A673 (cell line): ENCODE measurements around the gene NCR3LG1. TPM values are rescaled to one million over a fixed set of nuclear protein-coding genes. Genes with fewer than 3 reads are reported as not detected.

Experiments used
- BruUV-seq: library from RNA; stranded (reverse); fragments of 400-500 nt; replicated peaks from 2 replicates; lab custom pipeline; 2021; lab: Mats Ljungman, UMichigan
- CTCF ChIA-PET: fragments of 300-600 bp; sonication (Branson Sonifier 250); formaldehyde crosslinking; loops from one replicate; lab custom pipeline; 2022; ENCODE audit warnings: antibody characterized with exemption; lab: Charles Lee
- POLR2A ChIA-PET: fragments of 300-600 bp; sonication (Branson Sonifier 250); formaldehyde crosslinking; loops from one replicate; lab custom pipeline; 2022; ENCODE audit warnings: antibody characterized with exemption; ENCODE audit not compliant: low non-redundant PET; lab: Charles Lee
- DNase-seq: peaks from one replicate; pipeline ENCODE4 v3.0.0-alpha.2; 2015; ENCODE audit warnings: low spot score
- H3K27ac ChIP-seq: fragments of 200-600 bp; sonication (generic); 2 replicates; pipeline ENCODE4 v1.5.1; 2016; ENCODE audit warnings: mixed run types, low read depth, mild to moderate bottlenecking, mixed read lengths, antibody characterized with exemption, low read length; ENCODE audit not compliant: poor library complexity, severe bottlenecking
- H3K27me3 ChIP-seq: fragments of 200-600 bp; sonication (generic); replicated peaks from 2 replicates; pipeline ENCODE4 v1.6.1; 2017; ENCODE audit warnings: mixed run types, low read depth, mild to moderate bottlenecking, mixed read lengths, antibody characterized with exemption, low read length; ENCODE audit not compliant: insufficient read depth, poor library complexity
- H3K36me3 ChIP-seq: fragments of 200-600 bp; sonication (generic); 2 replicates; pipeline ENCODE4 v1.6.1; 2016; ENCODE audit warnings: mixed run types, mild to moderate bottlenecking, mixed read lengths, antibody characterized with exemption, low read length; ENCODE audit not compliant: insufficient read depth, poor library complexity, severe bottlenecking
- H3K4me1 ChIP-seq: fragments of 200-600 bp; sonication (generic); 2 replicates; pipeline ENCODE4 v1.6.1; 2017; ENCODE audit warnings: mixed run types, mild to moderate bottlenecking, mixed read lengths, antibody characterized with exemption, low read length; ENCODE audit not compliant: insufficient read depth, poor library complexity, severe bottlenecking
- H3K4me3 ChIP-seq: fragments of 200-600 bp; sonication (generic); 2 replicates; pipeline ENCODE4 v1.5.1; 2016; ENCODE audit warnings: low read depth, mixed run types, mild to moderate bottlenecking, mixed read lengths, low read length; ENCODE audit not compliant: poor library complexity, severe bottlenecking
- H3K9me3 ChIP-seq: fragments of 200-600 bp; sonication (generic); 2 replicates; pipeline ENCODE4 v1.6.1; 2016; ENCODE audit warnings: mixed run types, low read depth, mild to moderate bottlenecking, mixed read lengths, antibody characterized with exemption, low read length; ENCODE audit not compliant: poor library complexity, severe bottlenecking
- EZH2 ChIP-seq: fragments of 200-600 bp; sonication (generic); IDR thresholded peaks from 2 replicates; pipeline ENCODE4 v1.6.1; 2017; ENCODE audit warnings: borderline replicate concordance, low read depth, mild to moderate bottlenecking, mixed read lengths, antibody characterized with exemption, low read length; ENCODE audit not compliant: poor library complexity, severe bottlenecking
- intact Hi-C: fragments of 100-400 bp; cut with micrococcal nuclease; formaldehyde crosslinking; loops from one replicate; pipeline ENCODE4 v1.10.0; 2022; ENCODE audit not compliant: unreplicated experiment
- total RNA-seq: library from RNA; stranded (reverse); gene quantifications from 2 replicates; pipeline ENCODE4 v1.2.3, GENCODE V29; 2021
- TF ChIP-seq, protein P1 (sequence below): fragments of 300-800, 200-600 bp; sonication (generic); conservative IDR thresholded peaks from 2 replicates; pipeline ENCODE4 v1.5.1; 2017; ENCODE audit warnings: low read depth, mild to moderate bottlenecking, antibody characterized with exemption, low read length, moderate library complexity, mixed read lengths

Gene NCR3LG1
- total RNA-seq, 1 experiment from 2014 or later, result 5.8 TPM

DNA sequence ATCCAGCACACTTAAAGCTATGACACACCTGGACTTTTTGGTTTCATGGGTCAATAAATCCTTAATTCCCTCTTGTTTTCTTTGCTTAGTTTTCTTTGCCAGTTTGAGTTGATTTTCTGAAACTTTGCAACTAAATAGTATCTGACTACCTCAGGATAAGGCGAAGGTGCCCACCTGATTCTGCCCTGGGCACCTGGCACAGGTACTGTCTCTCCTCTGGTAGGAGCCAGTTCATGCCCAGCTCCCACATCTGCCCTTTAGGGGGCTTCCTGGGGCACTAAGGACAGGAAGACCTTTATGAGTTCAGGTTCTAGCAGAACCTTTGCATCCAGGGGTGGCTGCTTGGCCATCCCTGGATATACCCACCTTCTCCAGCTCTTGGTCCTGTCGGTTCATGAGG, 56.4 kb downstream of the NCR3LG1 start:
- intact Hi-C loops, result no loop called here
- Histone ChIP-seq H3K9me3 (no peaks in the 10 kb centered on the region), H3K27ac (no peak overlapping the region), H3K4me3 (no peak overlapping the region), H3K4me1 (no peaks in the 10 kb centered on the region), H3K36me3 (no peaks in the 10 kb centered on the region), H3K27me3 (no peaks in the 10 kb centered on the region)
- CTCF ChIA-PET, result no interaction called here
- no peak for DNase-seq
- no TSS peak for BruUV-seq
- POLR2A ChIA-PET, result no interaction called here
- TF ChIP-seq, protein P1, sequence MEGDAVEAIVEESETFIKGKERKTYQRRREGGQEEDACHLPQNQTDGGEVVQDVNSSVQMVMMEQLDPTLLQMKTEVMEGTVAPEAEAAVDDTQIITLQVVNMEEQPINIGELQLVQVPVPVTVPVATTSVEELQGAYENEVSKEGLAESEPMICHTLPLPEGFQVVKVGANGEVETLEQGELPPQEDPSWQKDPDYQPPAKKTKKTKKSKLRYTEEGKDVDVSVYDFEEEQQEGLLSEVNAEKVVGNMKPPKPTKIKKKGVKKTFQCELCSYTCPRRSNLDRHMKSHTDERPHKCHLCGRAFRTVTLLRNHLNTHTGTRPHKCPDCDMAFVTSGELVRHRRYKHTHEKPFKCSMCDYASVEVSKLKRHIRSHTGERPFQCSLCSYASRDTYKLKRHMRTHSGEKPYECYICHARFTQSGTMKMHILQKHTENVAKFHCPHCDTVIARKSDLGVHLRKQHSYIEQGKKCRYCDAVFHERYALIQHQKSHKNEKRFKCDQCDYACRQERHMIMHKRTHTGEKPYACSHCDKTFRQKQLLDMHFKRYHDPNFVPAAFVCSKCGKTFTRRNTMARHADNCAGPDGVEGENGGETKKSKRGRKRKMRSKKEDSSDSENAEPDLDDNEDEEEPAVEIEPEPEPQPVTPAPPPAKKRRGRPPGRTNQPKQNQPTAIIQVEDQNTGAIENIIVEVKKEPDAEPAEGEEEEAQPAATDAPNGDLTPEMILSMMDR, result no peak
- TF ChIP-seq EZH2, result no peak

DNA sequence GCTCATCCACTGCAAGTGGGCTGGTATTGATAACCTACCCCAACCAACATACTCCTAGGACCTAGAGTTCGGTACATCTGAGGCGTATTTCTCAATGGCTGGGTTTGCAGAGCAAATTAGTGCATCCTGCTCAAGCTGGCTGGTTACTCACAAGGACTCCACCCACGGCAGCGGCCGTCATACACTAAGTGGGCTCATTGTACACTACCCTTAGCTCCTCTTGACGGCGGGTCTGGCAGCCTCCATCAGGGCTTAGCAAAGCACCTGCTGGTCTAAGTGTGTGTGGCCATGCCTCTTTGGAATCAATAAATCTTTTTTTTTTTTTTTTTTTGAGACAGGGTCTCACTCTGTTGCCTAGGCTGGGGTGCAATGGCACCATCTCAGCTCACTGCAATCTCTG, 57.0 kb downstream of the NCR3LG1 start:
- H3K27ac ChIP-seq, result no peak overlapping the region
- DNase-seq, result no peak
- CTCF ChIA-PET, result no interaction called here
- H3K27me3 ChIP-seq, result no peaks in the 10 kb centered on the region
- no TSS peak for BruUV-seq
- no peak overlapping the region for H3K4me3 ChIP-seq
- TF ChIP-seq EZH2, result no peak
- TF ChIP-seq, protein P1, result no peak
- no peaks in the 10 kb centered on the region for H3K9me3 ChIP-seq
- no peaks in the 10 kb centered on the region for H3K36me3 ChIP-seq
- intact Hi-C loops, result no loop called here
- H3K4me1 ChIP-seq, result no peaks in the 10 kb centered on the region
- POLR2A ChIA-PET, result no interaction called here

DNA sequence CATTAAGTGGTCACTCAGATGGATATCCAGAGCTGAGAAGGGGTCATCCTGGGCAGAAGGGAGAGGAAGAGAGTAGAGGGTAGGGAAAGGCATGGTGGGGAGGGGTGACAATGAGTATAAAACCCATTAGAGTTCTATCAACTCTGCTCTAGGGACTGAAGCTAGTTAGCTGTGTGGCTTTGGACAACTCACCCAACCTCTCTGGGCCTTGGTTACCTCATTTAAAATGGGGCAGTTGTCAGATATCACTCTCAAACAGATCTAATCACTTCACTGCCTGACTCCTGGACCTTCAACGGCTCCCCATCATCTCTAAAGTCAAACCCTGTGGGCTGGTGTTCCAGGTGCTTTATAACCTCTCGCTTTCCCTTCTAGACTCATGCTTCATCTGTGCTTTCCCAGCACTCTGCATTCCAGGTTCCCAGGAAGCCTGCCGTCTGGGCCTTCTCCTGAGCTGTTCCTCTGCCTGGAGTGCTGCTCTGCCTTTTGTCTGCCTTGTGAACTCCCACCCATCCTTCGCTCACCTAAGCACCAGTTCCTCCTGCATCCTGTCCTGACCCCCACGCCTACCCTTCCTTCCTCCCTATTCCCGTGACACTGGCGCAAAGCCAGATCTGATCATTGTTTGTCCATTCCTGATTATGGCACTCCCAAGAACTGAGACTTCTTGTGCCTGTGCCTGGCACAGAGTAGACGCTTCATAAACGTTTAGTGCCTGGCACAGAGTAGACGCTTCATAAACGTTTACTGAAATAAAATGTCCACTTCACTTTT, 59.2 kb downstream of the NCR3LG1 start:
- no peak for DNase-seq
- H3K27ac ChIP-seq, result no peak overlapping the region
- POLR2A ChIA-PET, result no interaction called here
- H3K9me3 ChIP-seq, result no peaks in the 10 kb centered on the region
- intact Hi-C loops, result no loop called here
- peaks cover under 1% of the 10 kb centered on the region for H3K27me3 ChIP-seq
- no peaks in the 10 kb centered on the region for H3K4me1 ChIP-seq
- H3K4me3 ChIP-seq, result no peak overlapping the region
- CTCF ChIA-PET, result no interaction called here
- no peak for TF ChIP-seq EZH2
- TF ChIP-seq, protein P1, result no peak
- no TSS peak for BruUV-seq
- H3K36me3 ChIP-seq, result no peaks in the 10 kb centered on the region
